PC-9 (cell line): ENCODE results near the gene PDK4.

ENCODE experiments used
- EZH2 ChIP-seq: fragments of 200-600 bp; sonication (generic); IDR thresholded peaks from 2 replicates; pipeline ENCODE4 v1.8.0; 2017; ENCODE audit warnings: antibody characterized with exemption, low read depth
- TF ChIP-seq, protein P1 (sequence below): fragments of 200-600 bp; sonication (generic); conservative IDR thresholded peaks from 2 replicates; pipeline ENCODE4 v1.6.1; 2017; ENCODE audit warnings: mixed run types, antibody characterized with exemption, mild to moderate bottlenecking, moderate library complexity

DNA sequence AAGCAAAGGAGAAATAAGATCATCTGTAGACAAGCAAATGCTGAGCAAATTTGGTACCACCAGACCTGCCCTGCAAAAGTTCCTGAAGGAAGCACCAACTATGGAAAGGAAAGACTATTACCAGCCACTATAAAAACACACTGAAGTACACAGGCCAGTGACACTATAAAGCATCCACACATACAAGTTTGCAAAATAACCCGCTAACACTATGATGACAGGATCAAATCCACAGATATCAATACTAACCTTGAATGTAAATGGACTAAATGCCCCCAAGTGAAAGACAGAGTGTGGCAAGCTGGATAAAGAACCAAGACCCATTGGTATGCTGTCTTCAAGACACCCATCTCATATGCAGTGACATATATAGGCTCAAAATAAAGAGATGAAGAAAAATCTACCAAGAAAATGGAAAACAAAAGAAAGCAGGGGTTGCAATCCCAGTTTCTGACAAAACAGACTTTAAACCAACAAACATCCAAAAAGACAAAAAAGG is 18.2 kb upstream of the PDK4 start:
- TF ChIP-seq, protein P1, sequence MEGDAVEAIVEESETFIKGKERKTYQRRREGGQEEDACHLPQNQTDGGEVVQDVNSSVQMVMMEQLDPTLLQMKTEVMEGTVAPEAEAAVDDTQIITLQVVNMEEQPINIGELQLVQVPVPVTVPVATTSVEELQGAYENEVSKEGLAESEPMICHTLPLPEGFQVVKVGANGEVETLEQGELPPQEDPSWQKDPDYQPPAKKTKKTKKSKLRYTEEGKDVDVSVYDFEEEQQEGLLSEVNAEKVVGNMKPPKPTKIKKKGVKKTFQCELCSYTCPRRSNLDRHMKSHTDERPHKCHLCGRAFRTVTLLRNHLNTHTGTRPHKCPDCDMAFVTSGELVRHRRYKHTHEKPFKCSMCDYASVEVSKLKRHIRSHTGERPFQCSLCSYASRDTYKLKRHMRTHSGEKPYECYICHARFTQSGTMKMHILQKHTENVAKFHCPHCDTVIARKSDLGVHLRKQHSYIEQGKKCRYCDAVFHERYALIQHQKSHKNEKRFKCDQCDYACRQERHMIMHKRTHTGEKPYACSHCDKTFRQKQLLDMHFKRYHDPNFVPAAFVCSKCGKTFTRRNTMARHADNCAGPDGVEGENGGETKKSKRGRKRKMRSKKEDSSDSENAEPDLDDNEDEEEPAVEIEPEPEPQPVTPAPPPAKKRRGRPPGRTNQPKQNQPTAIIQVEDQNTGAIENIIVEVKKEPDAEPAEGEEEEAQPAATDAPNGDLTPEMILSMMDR, result no peak
- TF ChIP-seq EZH2, result no peak
